B cell (primary cell): ENCODE measurements around the gene DAW1. TPM values are rescaled to one million over a fixed set of nuclear protein-coding genes. Genes with fewer than 3 reads are reported as not detected.

Experiments
- ATAC-seq: fragments of 200-7000 bp; cut with Tn5 transposase; one replicate; pipeline ENCODE4 v1.10.0; 2021; ENCODE audit warnings: low read depth, mild to moderate bottlenecking, moderate number of reproducible peaks, moderate library complexity
- CTCF ChIA-PET: fragments of 350-600 bp; sonication (Branson Sonifier 250); formaldehyde crosslinking; loops from one replicate; lab custom pipeline; 2021; ENCODE audit warnings: antibody characterized with exemption, inconsistent platforms; lab: Charles Lee
- POLR2A ChIA-PET: fragments of 350-600 bp; sonication (Branson Sonifier 250); formaldehyde crosslinking; loops from one replicate; lab custom pipeline; 2021; ENCODE audit warnings: antibody characterized with exemption; lab: Charles Lee
- DNase-seq: peaks from one replicate; pipeline ENCODE4 v3.0.0; 2013
- H2AFZ ChIP-seq: 2 replicates; pipeline ENCODE4 v1.6.1; 2012; ENCODE audit warnings: mild to moderate bottlenecking, low read depth, low read length; ENCODE audit not compliant: insufficient read depth, poor library complexity, severe bottlenecking
- H3K27ac ChIP-seq, 2 donors: 1 replicate in 1 of 2; 2 replicates in 1 of 2; pipeline ENCODE4 v1.5.1; 2012 to 2013; ENCODE audit warnings: low read length in 2 of 2, mild to moderate bottlenecking in 2 of 2, moderate library complexity in 1 of 2
- H3K27me3 ChIP-seq, 4 experiments: fragments of 200-600 bp in 1 of 4; sonication (generic) in 1 of 4; replicated peaks in 1 of 4; 1 replicate in 2 of 4; 2 replicates in 2 of 4; pipeline versions ENCODE4 v1.6.1 to v1.7.0; 2013 to 2016; ENCODE audit warnings: low read length in 3 of 4, mild to moderate bottlenecking in 2 of 4, mixed read lengths in 1 of 4, moderate library complexity in 1 of 4; ENCODE audit not compliant: insufficient read depth in 4 of 4, control insufficient read depth in 3 of 4; ENCODE audit errors: control extremely low read depth in 1 of 4
- H3K36me3 ChIP-seq, 2 experiments: replicated peaks in 1 of 2; 1 replicate in 1 of 2; 2 replicates in 1 of 2; pipeline versions ENCODE4 v1.6.1 to v1.7.1; 2013; ENCODE audit warnings: low read length in 1 of 2; ENCODE audit not compliant: insufficient read depth in 2 of 2, control insufficient read depth in 1 of 2; ENCODE audit errors: control extremely low read depth in 1 of 2, extremely low read depth in 1 of 2
- H3K4me1 ChIP-seq, 2 donors: fragments of 200-600 bp in 1 of 2; sonication (generic) in 1 of 2; 1 replicate in 1 of 2; 2 replicates in 1 of 2; pipeline versions ENCODE4 v1.5.1 to v1.6.1; 2013 to 2017; ENCODE audit warnings: low read length in 2 of 2; ENCODE audit not compliant: control insufficient read depth in 2 of 2, insufficient read depth in 2 of 2
- H3K4me2 ChIP-seq: replicated peaks from 2 replicates; pipeline ENCODE3; 2012; ENCODE audit warnings: mild to moderate bottlenecking, low read depth, low read length; ENCODE audit not compliant: poor library complexity, severe bottlenecking
- H3K4me3 ChIP-seq, 5 experiments: fragments of 200-600 bp in 1 of 5; sonication (generic) in 1 of 5; 1 replicate in 3 of 5; 2 replicates in 2 of 5; pipeline versions ENCODE4 v1.5.1 to v1.7.0; 2011 to 2016; ENCODE audit warnings: low read length in 4 of 5, mild to moderate bottlenecking in 4 of 5, low read depth in 2 of 5, control low read depth in 1 of 5, moderate library complexity in 1 of 5; ENCODE audit not compliant: insufficient read depth in 1 of 5; ENCODE audit errors: control extremely low read depth in 1 of 5, extremely low read depth in 1 of 5
- H3K79me2 ChIP-seq: fragments of 200-600 bp; sonication (generic); one replicate; pipeline ENCODE4 v1.6.0; 2016; ENCODE audit warnings: low read length; ENCODE audit not compliant: control insufficient read depth, insufficient read depth
- H3K9ac ChIP-seq: fragments of 200-600 bp; sonication (generic); 2 replicates; pipeline ENCODE4 v1.6.1; 2017; ENCODE audit warnings: mild to moderate bottlenecking, low read length, moderate library complexity
- H3K9me3 ChIP-seq, 3 donors: one replicate each; pipeline versions ENCODE4 v1.6.1 to v1.7.1; 2013; ENCODE audit warnings: low read length in 2 of 3; ENCODE audit not compliant: control insufficient read depth in 2 of 3, insufficient read depth in 1 of 3; ENCODE audit errors: control extremely low read depth in 1 of 3
- H4K20me1 ChIP-seq: 2 replicates; pipeline ENCODE4 v1.6.0; 2012; ENCODE audit warnings: mild to moderate bottlenecking, low read length; ENCODE audit not compliant: insufficient read depth, control insufficient read depth, poor library complexity, severe bottlenecking
- H3K27ac Mint-ChIP-seq: one replicate; pipeline ENCODE4 v1.8.0; 2021; ENCODE audit warnings: mixed read lengths
- H3K27me3 Mint-ChIP-seq: one replicate; pipeline ENCODE4 v1.8.0; 2021; ENCODE audit warnings: mixed read lengths
- H3K4me1 Mint-ChIP-seq: one replicate; pipeline ENCODE4 v1.8.0; 2021; ENCODE audit warnings: mixed read lengths
- H3K4me3 Mint-ChIP-seq: one replicate; pipeline ENCODE4 v1.8.0; 2021; ENCODE audit warnings: mixed read lengths
- H3K9me3 Mint-ChIP-seq: one replicate; pipeline ENCODE4 v1.8.0; 2022; ENCODE audit warnings: mixed read lengths; ENCODE audit not compliant: insufficient read depth
- EZH2 ChIP-seq: IDR thresholded peaks from 2 replicates; pipeline ENCODE4 v1.6.1; 2012; ENCODE audit warnings: borderline replicate concordance, low read depth, mild to moderate bottlenecking, moderate library complexity, low read length; ENCODE audit not compliant: insufficient read depth, poor library complexity, severe bottlenecking
- WGBS: methylation state at CpG from one replicate; pipeline ENCODE4 v1.1.5; 2013; ENCODE audit warnings: missing lambda C conversion rate; ENCODE audit not compliant: insufficient coverage; 5-methylcytosine and 5-hydroxymethylcytosine counted together
- intact Hi-C: fragments of 100-400 bp; cut with micrococcal nuclease; formaldehyde crosslinking; loops from one replicate; pipeline ENCODE4 v1.10.0; 2022
- polyA plus RNA-seq: library from polyadenylated mRNA; depleted of rRNA; stranded (reverse); fragments of >200 nt; gene quantifications from 2 replicates; pipeline ENCODE4 v1.2.3, GENCODE V29; 2012
- total RNA-seq, 2 donors: library from RNA; stranded (reverse); fragments of 120-200 nt in 1 of 2; gene quantifications; 1 replicate in 1 of 2; 2 replicates in 1 of 2; pipeline versions ENCODE4 v1.2.3 to v1.2.4, GENCODE V29; 2013 to 2022
- TF ChIP-seq, protein P1 (sequence below): fragments of 200-600 bp; IDR thresholded peaks from one replicate; pipeline ENCODE4 v1.8.0; 2022; ENCODE audit warnings: antibody characterized with exemption, mild to moderate bottlenecking

Gene DAW1
- total and polyA plus RNA-seq, 2 donors (not counting 1 experiment from before 2014, with no cell fraction given) = not detected

DNA sequence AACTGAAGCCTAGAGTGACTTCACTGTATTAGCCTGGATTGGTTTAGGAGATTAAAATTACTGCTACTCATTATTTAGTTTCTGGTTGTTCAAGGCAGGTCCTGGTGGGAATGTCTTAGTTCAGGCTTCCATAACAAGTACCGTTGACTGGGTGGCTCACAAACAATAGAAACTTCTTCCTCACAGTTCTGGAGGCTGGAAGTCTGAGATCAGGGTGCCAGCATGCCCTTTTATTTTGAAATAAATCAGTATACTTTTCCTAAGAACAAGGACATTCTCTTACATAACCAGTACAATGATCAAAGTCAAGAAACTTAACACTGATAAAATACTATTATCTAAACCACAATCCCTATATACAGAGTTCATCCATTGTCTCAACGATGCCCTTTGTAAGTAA is 4.0 kb upstream of the DAW1 start:
- H3K4me1 ChIP-seq = peaks cover 0 to 8% of the 10 kb centered on the region in 2 donors
- H3K27ac Mint-ChIP-seq = no peak overlapping the region
- H3K4me2 ChIP-seq = no peak overlapping the region
- DNase-seq (no peak), ATAC-seq (no peak)
- no peaks in the 10 kb centered on the region for H3K9me3 Mint-ChIP-seq
- H3K9ac ChIP-seq = no peak overlapping the region
- no peaks in the 10 kb centered on the region for H3K4me1 Mint-ChIP-seq
- no peak overlapping the region for H3K27ac ChIP-seq
- WGBS = 100% methylated on average over 1 of the region's 2 CpGs
- no peaks in the 10 kb centered on the region for H3K36me3 ChIP-seq
- H4K20me1 ChIP-seq = no peaks in the 10 kb centered on the region
- ChIA-PET POLR2A (no interaction called here), CTCF (no interaction called here)
- no peaks in the 10 kb centered on the region for H3K9me3 ChIP-seq
- TF ChIP-seq, protein P1, sequence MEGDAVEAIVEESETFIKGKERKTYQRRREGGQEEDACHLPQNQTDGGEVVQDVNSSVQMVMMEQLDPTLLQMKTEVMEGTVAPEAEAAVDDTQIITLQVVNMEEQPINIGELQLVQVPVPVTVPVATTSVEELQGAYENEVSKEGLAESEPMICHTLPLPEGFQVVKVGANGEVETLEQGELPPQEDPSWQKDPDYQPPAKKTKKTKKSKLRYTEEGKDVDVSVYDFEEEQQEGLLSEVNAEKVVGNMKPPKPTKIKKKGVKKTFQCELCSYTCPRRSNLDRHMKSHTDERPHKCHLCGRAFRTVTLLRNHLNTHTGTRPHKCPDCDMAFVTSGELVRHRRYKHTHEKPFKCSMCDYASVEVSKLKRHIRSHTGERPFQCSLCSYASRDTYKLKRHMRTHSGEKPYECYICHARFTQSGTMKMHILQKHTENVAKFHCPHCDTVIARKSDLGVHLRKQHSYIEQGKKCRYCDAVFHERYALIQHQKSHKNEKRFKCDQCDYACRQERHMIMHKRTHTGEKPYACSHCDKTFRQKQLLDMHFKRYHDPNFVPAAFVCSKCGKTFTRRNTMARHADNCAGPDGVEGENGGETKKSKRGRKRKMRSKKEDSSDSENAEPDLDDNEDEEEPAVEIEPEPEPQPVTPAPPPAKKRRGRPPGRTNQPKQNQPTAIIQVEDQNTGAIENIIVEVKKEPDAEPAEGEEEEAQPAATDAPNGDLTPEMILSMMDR = no peak
- TF ChIP-seq EZH2 = no peak
- H3K79me2 ChIP-seq = no peaks in the 10 kb centered on the region
- intact Hi-C loops = no loop called here
- peaks cover 22% of the 10 kb centered on the region for H3K27me3 Mint-ChIP-seq
- peaks cover 0 to 17% (median 7%) of the 10 kb centered on the region in 4 experiments for H3K27me3 ChIP-seq
- no peak overlapping the region for H2AFZ ChIP-seq
- no peak overlapping the region for H3K4me3 Mint-ChIP-seq
- no peak overlapping the region for H3K4me3 ChIP-seq

DNA sequence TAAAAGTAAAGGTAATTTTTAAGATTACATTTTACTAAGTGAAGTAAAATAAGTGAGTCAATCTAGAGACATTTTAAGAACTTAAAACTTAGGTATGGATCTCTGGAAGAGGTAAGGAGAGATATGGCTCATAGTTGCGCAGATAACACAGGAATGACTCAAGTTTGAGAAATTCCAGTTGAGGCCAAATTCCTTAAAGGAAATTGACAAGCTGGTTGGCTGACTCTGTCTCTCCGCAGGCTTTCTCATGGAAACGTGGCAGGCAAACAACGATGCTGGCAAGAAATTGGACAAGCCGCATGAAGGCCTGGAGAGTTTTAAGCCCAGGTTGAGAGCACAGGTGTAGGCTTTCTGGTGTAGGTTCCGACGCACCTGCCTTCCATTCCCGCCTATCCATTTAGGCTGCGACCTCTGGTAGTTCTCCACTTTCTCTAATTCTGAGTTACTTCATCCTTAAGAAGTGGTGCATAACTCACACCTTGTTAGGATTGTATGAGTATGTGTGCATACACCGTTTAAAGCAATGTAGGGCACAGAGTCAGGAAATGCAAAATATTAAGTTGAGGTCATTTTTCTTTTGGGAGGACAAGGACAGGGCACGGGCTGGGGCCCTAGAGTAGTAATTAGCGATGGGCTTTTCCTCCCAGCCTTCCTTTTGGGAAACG is 589 bp upstream of the DAW1 start:
- no peak overlapping the region for H3K4me3 Mint-ChIP-seq
- WGBS = 66% methylated on average over 9 of the region's 13 CpGs
- H3K27me3 ChIP-seq = peaks cover 0 to 24% (median 12%) of the 10 kb centered on the region in 4 experiments
- ATAC-seq = no peak
- no peak overlapping the region for H3K9ac ChIP-seq
- no peaks in the 10 kb centered on the region for H4K20me1 ChIP-seq
- peaks cover 44% of the 10 kb centered on the region for H3K27me3 Mint-ChIP-seq
- no peaks in the 10 kb centered on the region for H3K4me1 Mint-ChIP-seq
- no peak for DNase-seq
- H3K36me3 ChIP-seq = no peaks in the 10 kb centered on the region
- H3K9me3 ChIP-seq = no peaks in the 10 kb centered on the region
- H3K4me2 ChIP-seq = peak overlapping the region; percentile 63
- ChIA-PET POLR2A (no interaction called here), CTCF (interaction anchor here (1.3 kb wide), 1 partner anchor 9 kb away, joined by 6 read pairs; no protein-coding TSS in a partner anchor)
- no peak overlapping the region for H3K27ac Mint-ChIP-seq
- H3K4me3 ChIP-seq = peak overlapping the region in 2 of 5 experiments; percentile 13 to 44
- peaks cover 0 to 8% of the 10 kb centered on the region in 2 donors for H3K4me1 ChIP-seq
- no peaks in the 10 kb centered on the region for H3K79me2 ChIP-seq
- H3K9me3 Mint-ChIP-seq = no peaks in the 10 kb centered on the region
- intact Hi-C loops = no loop called here
- H2AFZ ChIP-seq = peak overlapping the region; percentile 49
- H3K27ac ChIP-seq = no peak overlapping the region
- TF ChIP-seq, protein P1 = no peak
- no peak for TF ChIP-seq EZH2
